Keratinocyte (primary cell): Measurements from ENCODE around the gene KIF21B. TPM values are rescaled to one million over a fixed set of nuclear protein-coding genes. Genes with fewer than 3 reads are reported as not detected.

Experiments used
- DNase-seq: peaks from one replicate; pipeline ENCODE4 v3.0.0-alpha.2; 2011; ENCODE audit warnings: low read depth, missing footprints, low spot score
- FAIRE-seq: peaks from 2 replicates; lab custom pipeline; 2011; peaks lifted over from hg19 to GRCh38; lab: Jason Lieb, UNC
- H2AFZ ChIP-seq: 2 replicates; pipeline ENCODE4 v1.6.0; 2012; ENCODE audit warnings: low read length, control low read depth, inconsistent platforms; ENCODE audit not compliant: control insufficient read depth
- H3K27ac ChIP-seq: 2 replicates; pipeline ENCODE4 v1.5.1; 2011; ENCODE audit warnings: low read length; ENCODE audit not compliant: control insufficient read depth, insufficient read depth
- H3K27me3 ChIP-seq: 3 replicates; pipeline ENCODE4 v1.6.0; 2011; ENCODE audit warnings: low read length; ENCODE audit not compliant: control insufficient read depth, insufficient read depth; ENCODE audit errors: extremely low read depth
- H3K36me3 ChIP-seq, 2 experiments: 2 replicates in 1 of 2; 3 replicates in 1 of 2; pipeline ENCODE4 v1.5.1; 2011; ENCODE audit warnings: low read length in 2 of 2, mild to moderate bottlenecking in 1 of 2; ENCODE audit not compliant: control insufficient read depth in 2 of 2, insufficient read depth in 2 of 2; ENCODE audit errors: extremely low read depth in 1 of 2
- H3K4me1 ChIP-seq: 3 replicates; pipeline ENCODE4 v1.5.1; 2011; ENCODE audit warnings: low read length; ENCODE audit not compliant: control insufficient read depth, insufficient read depth; ENCODE audit errors: extremely low read depth
- H3K4me2 ChIP-seq: 3 replicates; pipeline ENCODE4 v1.6.0; 2011; ENCODE audit warnings: low read depth, low read length; ENCODE audit not compliant: control insufficient read depth, insufficient read depth; ENCODE audit errors: extremely low read depth
- H3K4me3 ChIP-seq, 3 experiments: fragments of 200-600 bp in 1 of 3; sonication (generic) in 1 of 3; 2 replicates in 2 of 3; 3 replicates in 1 of 3; pipeline ENCODE4 v1.5.1; 2011 to 2016; ENCODE audit warnings: low read length in 3 of 3, mild to moderate bottlenecking in 3 of 3, control low read depth in 2 of 3, inconsistent platforms in 1 of 3, low read depth in 1 of 3, mixed read lengths in 1 of 3, mixed run types in 1 of 3, moderate library complexity in 1 of 3; ENCODE audit not compliant: control insufficient read depth in 2 of 3, insufficient read depth in 2 of 3; ENCODE audit errors: extremely low read depth in 1 of 3
- H3K79me2 ChIP-seq: 2 replicates; pipeline ENCODE4 v1.6.0; 2012; ENCODE audit warnings: low read length; ENCODE audit not compliant: control insufficient read depth, insufficient read depth
- H3K9ac ChIP-seq: 3 replicates; pipeline ENCODE4 v1.6.0; 2011; ENCODE audit warnings: low read length; ENCODE audit not compliant: control insufficient read depth, insufficient read depth; ENCODE audit errors: extremely low read depth
- H3K9me1 ChIP-seq: 3 replicates; pipeline ENCODE4 v1.6.0; 2011; ENCODE audit warnings: low read length; ENCODE audit not compliant: control insufficient read depth, insufficient read depth; ENCODE audit errors: extremely low read depth
- H3K9me3 ChIP-seq: 2 replicates; pipeline ENCODE4 v1.5.1; 2012; ENCODE audit warnings: low read depth, low read length; ENCODE audit not compliant: control insufficient read depth
- H4K20me1 ChIP-seq: 3 replicates; pipeline ENCODE4 v1.6.0; 2011; ENCODE audit warnings: low read length; ENCODE audit not compliant: control insufficient read depth, insufficient read depth; ENCODE audit errors: extremely low read depth
- CTCF ChIP-seq, 3 experiments: IDR thresholded peaks in 1 of 3; conservative IDR thresholded peaks in 1 of 3; optimal IDR thresholded peaks in 1 of 3; 2 replicates in 2 of 3; 3 replicates in 1 of 3; pipeline versions ENCODE3 to v1.5.1; 2011; ENCODE audit warnings: low read length in 3 of 3, mild to moderate bottlenecking in 3 of 3, moderate library complexity in 2 of 3, control low read depth in 1 of 3, inconsistent platforms in 1 of 3; ENCODE audit not compliant: insufficient read depth in 2 of 3; ENCODE audit errors: extremely low read depth in 1 of 3
- EZH2 ChIP-seq: IDR thresholded peaks from one replicate; pipeline ENCODE4 v1.6.1; 2012; ENCODE audit warnings: inconsistent platforms, mild to moderate bottlenecking, low read length, moderate library complexity
- dilution Hi-C: fragments of 300-500 bp; cut with MboI; formaldehyde crosslinking; loops from one replicate; pipeline ENCODE4 v1.7.0; 2020; ENCODE audit warnings: low sequenced_read_pairs; ENCODE audit not compliant: extremely low pct_ligation_motif_present
- polyA plus RNA-seq, 5 experiments: library from polyadenylated mRNA; depleted of rRNA in 3 of 5; stranded (reverse) in 3 of 5; stranded (forward) in 1 of 5; unstranded in 1 of 5; fragments of >200 nt; gene quantifications; 1 replicate in 1 of 5; 2 replicates in 3 of 5; 3 replicates in 1 of 5; pipeline versions ENCODE4 v1.2.1 to v1.2.3, GENCODE V29; 2011 to 2012; ENCODE audit warnings: missing spikeins in 2 of 5, low read depth in 1 of 5, low replicate concordance in 1 of 5

KIF21B gene
- polyA plus RNA-seq, 1 donor (not counting 4 experiments of a cell fraction or from before 2014, with no cell fraction given), result 0.17 TPM

GRCh38 chr1:201060586-201060985 is 37.1 kb upstream of the KIF21B start:
- no peak overlapping the region for H3K4me2 ChIP-seq
- DNase-seq, result peak; percentile 26
- no peak overlapping the region for H2AFZ ChIP-seq
- no peak for FAIRE-seq
- H3K9me1 ChIP-seq, result no peaks in the 10 kb centered on the region
- H3K9ac ChIP-seq, result no peak overlapping the region
- dilution Hi-C loops, result no loop called here
- no peaks in the 10 kb centered on the region for H3K79me2 ChIP-seq
- peaks cover 6% of the 10 kb centered on the region for H3K4me1 ChIP-seq
- no peak overlapping the region for H3K4me3 ChIP-seq
- TF ChIP-seq EZH2, result no peak
- H3K9me3 ChIP-seq, result no peaks in the 10 kb centered on the region
- no peaks in the 10 kb centered on the region for H3K36me3 ChIP-seq
- H4K20me1 ChIP-seq, result no peaks in the 10 kb centered on the region
- peaks cover 3% of the 10 kb centered on the region for H3K27me3 ChIP-seq
- no peak overlapping the region for H3K27ac ChIP-seq

- no peak for FAIRE-seq
- Histone ChIP-seq H3K79me2 (no peaks in the 10 kb centered on the region), H3K27ac (no peak overlapping the region), H3K36me3 (no peaks in the 10 kb centered on the region), H3K4me2 (no peak overlapping the region), H2AFZ (no peak overlapping the region), H3K9ac (no peak overlapping the region), H3K9me3 (no peaks in the 10 kb centered on the region), H3K4me1 (peaks cover 6% of the 10 kb centered on the region), H4K20me1 (no peaks in the 10 kb centered on the region), H3K4me3 (no peak overlapping the region), H3K9me1 (no peaks in the 10 kb centered on the region), H3K27me3 (peaks cover 5% of the 10 kb centered on the region)
- no peak for DNase-seq
- dilution Hi-C loops, result no loop called here
- TF ChIP-seq CTCF (optimal IDR thresholded peaks at IDR 0.05 in 1 of 3, IDR thresholded peaks at IDR 0.05 in 1 of 3, conservative IDR thresholded peaks at IDR 0.05 in 1 of 3; ENCODE audit: extremely low read depth in 1 of 3, insufficient read depth in 2 of 3, low read length in 3 of 3) (no peak), EZH2 (no peak)
Measured at GRCh38 chr1:201059871-201060555, 36.5 kb upstream of the KIF21B start.

- TF ChIP-seq CTCF (optimal IDR thresholded peaks at IDR 0.05 in 1 of 3, IDR thresholded peaks at IDR 0.05 in 1 of 3, conservative IDR thresholded peaks at IDR 0.05 in 1 of 3; ENCODE audit: extremely low read depth in 1 of 3, insufficient read depth in 2 of 3, low read length in 3 of 3), result no peak
- FAIRE-seq, result no peak
- dilution Hi-C loops, result no loop called here
Measured at GRCh38 chr1:201059401-201059800, 35.9 kb upstream of the KIF21B start.

More at GRCh38 chr1:201059401-201059800, 35.9 kb upstream of the KIF21B start:
- no peak overlapping the region for H3K4me3 ChIP-seq
- H3K27me3 ChIP-seq, result peaks cover 9% of the 10 kb centered on the region
- no peaks in the 10 kb centered on the region for H3K36me3 ChIP-seq
- H2AFZ ChIP-seq, result no peak overlapping the region
- no peak overlapping the region for H3K4me2 ChIP-seq
- no peaks in the 10 kb centered on the region for H3K9me3 ChIP-seq
- H3K27ac ChIP-seq, result no peak overlapping the region
- no peak overlapping the region for H3K9ac ChIP-seq
- H3K4me1 ChIP-seq, result peaks cover 6% of the 10 kb centered on the region
- no peak for DNase-seq
- H4K20me1 ChIP-seq, result no peaks in the 10 kb centered on the region
- no peaks in the 10 kb centered on the region for H3K79me2 ChIP-seq
- H3K9me1 ChIP-seq, result no peaks in the 10 kb centered on the region
